Measurements from ENCODE around the gene UNC79.

DNA sequence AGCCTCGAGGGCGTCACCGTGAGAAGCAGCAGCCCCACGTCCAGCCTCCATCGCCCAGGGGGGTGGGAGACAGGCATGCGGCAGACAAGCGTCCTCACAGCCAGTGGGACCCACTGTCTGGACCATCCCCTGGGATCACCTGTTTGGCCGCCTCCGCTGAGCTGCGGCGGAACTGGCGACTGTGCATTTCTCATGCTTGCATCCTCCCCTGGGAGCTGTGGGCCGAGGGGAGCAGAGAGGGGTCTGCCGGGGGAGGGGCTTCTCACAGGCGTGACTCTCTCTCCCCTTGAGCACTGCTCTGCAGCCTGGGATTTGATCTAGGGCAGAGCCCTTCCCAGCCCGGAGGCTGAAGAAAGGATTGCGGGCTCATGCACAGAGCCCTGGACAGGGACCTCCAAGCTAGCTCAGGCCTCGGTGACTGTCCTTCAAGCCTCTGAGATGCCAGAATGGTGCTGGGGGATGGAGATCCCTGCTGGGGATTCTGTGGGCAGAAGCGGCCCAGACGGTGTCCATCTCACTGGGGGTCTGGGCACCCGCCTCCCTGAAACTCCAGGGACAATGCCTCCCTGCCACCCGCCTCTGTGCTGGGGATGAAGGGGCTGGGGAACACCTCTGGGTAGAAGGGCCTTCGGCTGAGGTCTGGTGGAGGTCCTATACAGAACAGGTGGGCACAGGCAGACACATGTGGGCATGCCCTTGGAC is 296.5 kb downstream of the UNC79 start:
- TF ChIP-seq EZH2 (IDR thresholded peaks at IDR 0.05; ENCODE audit: low read depth), result no peak
- TF ChIP-seq, protein P1, sequence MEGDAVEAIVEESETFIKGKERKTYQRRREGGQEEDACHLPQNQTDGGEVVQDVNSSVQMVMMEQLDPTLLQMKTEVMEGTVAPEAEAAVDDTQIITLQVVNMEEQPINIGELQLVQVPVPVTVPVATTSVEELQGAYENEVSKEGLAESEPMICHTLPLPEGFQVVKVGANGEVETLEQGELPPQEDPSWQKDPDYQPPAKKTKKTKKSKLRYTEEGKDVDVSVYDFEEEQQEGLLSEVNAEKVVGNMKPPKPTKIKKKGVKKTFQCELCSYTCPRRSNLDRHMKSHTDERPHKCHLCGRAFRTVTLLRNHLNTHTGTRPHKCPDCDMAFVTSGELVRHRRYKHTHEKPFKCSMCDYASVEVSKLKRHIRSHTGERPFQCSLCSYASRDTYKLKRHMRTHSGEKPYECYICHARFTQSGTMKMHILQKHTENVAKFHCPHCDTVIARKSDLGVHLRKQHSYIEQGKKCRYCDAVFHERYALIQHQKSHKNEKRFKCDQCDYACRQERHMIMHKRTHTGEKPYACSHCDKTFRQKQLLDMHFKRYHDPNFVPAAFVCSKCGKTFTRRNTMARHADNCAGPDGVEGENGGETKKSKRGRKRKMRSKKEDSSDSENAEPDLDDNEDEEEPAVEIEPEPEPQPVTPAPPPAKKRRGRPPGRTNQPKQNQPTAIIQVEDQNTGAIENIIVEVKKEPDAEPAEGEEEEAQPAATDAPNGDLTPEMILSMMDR (conservative IDR thresholded peaks at IDR 0.05), result no peak

All from PC-9 (cell line).